ENCODE measurements around the gene NPAS2.

NPAS2 gene

DNA sequence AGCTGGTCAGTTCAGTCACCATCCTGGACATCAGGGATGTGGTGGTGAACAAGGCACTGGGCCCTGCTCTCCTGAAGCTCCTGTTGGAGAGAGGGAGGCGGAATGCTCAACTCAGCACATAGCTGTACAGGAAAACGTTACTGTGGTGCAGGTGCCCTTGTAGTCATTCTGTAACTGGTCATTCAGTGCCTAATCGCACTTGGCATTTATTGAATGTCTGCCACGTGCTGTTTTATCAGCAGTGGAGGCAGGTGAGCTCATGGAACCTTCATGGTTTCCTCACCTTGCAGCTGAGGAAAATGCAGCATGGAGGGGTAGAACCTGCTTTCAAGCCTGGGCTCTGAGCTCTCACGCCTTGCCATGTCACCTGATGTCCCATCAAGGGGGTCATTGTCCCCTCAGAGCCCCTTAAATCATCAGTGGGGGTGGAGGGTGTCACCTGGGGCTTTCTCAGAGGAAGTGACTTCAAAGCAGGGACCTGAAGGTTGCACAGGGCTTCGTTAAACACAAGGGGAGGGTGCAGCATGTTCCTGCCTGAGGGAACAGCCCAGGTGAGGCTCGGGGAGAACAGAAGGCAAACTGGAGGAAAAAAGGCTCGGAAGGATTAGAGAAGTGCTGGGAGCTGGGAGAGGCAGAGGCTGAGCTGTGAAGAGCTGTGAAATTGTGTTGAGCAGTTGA lies 126.1 kb downstream of the NPAS2 start:
- DNase-seq = no peak

DNA sequence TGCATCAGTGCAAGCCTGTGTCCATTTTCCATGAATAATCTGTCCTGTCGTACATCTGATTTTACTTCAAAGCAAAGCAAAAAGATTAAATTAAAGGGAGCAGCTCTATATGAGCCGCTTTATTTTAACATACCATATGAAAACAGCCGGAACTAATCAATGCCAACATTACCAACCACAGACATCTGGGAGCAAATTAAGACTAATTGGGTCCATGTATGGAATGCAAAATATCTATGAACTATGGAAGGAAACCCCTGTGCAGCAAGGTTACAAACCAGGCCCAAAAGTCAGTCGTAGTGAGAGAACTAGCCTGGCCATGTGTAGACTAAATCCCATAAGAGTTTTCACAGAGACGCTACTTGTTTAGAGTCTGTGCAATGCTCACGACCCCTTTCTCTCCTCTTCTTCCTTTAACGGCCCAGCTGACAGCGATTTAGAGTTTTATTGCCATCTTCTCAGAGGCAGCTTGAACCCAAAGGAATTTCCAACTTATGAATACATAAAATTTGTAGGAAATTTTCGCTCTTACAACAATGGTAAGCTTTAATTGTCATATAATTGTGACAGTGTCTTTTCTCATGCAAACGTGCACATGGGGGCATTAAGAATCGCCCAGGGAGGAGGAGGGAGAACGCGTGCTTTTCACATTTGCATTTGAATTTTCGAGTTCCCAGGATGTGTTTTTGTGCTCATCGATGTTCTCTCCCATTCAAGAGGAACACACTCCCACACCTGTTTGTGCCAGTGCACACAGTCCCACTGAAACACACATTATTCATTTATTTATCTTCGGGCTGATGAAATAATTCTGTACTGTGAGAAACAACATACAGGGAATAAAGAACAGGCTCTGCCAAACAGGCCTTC lies 129.2 kb downstream of the NPAS2 start:
- no peak for DNase-seq

DNA sequence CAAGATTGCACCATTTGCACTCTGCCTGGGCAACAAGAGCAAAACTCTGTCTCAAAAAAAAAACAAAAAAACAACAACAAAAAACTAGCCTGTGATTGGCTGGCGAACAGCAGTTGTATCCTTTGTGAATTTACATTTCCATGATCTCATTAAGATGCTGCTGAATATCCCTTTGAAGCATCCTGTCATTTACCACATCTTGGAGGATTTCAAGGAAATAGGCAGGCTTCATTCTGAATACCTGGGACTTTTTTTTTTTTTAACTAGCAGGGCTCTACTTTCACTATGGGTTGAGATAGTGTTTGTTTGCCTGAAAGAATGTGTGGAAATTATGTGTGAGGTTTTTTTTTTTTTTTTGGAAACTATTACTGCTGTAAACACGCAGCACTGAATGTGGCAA lies 132.6 kb downstream of the NPAS2 start:
- DNase-seq = no peak

DNA sequence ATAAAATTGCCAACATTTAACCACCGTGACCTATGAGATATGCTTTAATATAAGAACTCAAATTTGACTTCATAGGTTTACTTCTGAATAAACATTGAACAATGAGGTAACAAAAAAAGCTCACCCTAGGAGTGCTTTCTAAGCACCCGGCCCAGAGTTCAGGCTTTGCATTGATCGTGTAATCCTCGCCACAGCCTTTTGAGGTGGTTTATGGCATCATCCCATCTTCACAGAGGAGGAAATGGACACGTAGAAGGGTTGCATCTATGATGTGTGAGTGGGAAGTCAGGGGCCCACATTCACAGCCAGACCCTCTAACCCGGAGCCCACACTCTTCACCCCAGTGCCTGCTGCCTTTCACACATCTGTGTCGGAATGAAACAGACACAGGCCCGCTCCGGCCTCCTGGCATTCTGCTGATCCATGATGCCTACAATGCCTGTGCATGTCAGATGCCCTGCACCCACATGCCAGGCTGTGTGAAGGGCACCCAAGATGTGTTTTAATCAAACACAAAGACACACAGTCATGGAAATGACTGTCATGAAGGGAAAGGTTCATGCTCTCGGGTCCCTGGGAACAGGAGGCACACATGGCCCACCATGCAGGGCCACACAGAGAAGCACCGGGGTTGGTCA lies 133.6 kb downstream of the NPAS2 start:
- DNase-seq = no peak

DNA sequence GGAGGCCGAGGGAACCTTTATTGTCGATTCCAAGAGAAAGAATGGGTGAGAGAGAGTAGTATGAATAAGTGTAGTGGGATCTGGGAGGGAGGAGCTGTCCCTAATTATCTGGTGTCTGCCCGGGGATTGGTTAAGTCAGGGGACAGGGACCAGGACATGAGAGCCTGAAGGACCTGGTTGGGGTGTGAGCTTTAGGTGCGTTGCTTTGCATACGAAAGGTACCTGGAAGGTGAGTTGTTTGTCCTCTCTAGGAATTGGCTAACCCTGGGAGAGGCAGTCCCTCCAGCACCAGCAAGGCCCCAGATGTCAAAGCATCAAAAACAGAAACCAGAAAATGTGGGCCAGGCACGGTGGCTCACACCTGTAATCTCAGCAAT lies 134.1 kb downstream of the NPAS2 start:
- no peak for DNase-seq

DNA sequence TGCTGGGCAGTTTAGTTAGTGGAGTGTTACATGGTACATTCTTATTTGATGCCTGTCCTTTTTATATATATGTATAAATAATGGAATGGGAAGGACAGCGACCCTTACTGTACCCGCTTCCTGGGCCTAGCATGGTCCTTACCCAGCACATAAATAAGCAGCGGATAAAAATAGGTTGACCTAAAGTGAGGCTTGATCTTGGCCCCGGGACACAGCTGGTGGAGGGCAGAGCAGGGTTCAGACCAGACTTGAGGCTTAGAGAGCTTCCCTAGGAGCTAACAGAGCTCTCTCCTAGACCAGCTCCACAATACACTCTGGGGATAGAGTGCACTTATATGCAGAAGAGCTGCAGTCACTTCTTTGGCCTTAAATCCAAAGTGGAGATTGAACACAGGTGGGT lies 135.3 kb downstream of the NPAS2 start:
- no peak for DNase-seq

DNA sequence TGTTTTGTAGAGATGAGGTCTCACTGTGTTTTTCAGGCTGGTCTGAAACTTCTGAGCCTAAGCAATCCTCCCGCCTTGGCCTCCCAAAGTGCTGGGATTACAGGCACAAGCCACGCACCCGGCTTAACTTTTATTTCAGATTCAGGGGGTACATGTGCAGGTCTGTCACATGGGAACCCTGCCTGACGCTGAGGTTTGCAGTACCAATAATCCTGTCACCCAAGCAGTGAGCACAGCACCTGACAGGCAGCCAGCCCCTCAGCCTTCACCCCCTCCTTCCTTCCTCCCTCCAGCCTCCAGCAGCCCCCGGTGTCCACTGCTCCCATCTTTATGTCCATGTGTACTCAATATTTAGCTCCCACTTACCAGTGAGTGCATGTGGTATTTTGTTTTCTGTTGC lies 136.1 kb downstream of the NPAS2 start:
- no peak for DNase-seq

DNA sequence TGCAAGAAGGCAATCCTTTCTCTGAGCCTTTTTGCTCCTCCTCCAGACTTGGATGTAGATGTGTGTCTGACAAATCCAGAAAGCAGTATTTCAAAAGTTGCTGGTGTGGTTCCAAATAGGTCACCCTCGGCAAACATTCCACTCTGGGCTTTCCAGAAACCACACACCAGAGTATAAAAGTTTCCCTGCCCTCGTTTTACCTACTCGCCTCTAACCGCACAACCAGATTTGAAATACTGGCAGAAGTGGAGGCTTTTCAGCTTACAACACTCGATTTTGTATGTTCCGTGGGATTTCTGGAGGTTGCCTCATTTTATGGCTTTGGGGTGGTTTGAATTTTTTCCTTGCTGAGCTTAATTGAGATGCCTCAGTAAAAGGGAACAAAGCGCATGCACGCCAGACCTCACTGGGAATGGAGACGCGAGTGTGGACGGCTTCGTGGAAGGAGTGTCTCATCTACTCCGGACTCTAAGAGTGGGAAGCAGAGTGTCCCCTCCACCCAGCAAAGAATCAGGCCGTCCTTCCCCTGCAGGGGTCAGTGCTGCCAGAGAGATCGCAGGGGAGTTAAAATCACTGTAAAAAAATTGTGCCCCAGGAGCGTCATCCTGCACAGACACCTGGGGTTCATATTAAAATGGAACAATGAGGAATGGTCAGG lies 138.2 kb downstream of the NPAS2 start:
- no peak for DNase-seq

DNA sequence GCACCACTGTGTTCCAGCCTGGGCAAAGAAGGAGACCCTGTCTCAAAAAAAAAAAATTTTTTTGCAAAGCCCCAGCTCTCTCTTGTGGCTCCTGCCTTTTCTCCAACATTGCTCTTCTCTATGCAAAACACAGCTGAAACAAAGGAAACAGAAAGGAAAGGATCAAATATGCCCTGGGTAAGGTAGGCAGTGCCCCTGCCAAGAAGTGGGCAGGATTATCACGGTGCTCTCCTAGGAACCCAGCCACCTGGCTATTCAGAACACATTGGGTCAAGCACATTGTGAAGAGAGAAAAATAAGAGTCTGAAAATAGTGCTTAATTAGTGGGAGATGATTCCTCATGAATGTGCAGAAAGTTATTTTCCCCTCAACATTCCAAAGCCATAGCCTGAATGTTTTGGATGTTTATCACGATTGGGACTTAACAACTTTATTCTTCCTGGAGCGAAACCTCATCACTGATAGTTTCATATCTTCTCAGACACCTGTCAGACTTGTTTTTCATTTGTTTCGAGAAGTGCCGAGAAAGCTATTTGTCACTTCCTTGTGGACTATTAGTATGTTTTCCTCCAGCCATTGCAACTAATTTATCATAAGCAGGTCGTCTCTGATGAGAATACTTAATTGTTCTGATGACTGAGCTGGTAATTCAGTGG lies 139.4 kb downstream of the NPAS2 start:
- no peak for DNase-seq

DNA sequence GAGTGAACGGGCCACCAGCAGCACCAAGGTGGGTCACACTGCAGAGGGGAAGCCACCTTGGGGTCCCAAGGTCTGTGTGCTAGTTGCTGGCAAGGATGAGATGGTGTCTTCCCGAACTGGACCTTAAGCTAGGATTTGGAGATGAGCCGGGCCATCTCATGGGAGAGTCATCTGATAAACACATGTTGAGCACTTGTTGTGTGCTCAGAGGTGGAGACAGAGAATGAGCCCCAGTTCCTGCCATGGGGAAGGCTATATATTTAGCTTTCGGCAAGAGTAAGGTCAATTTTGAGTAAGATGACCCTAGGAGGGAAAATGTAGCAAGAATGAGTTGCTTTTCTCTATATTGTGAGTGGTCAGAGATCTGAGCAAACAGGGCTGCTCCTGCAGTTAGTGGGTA lies 140.7 kb downstream of the NPAS2 start:
- no peak for DNase-seq

DNA sequence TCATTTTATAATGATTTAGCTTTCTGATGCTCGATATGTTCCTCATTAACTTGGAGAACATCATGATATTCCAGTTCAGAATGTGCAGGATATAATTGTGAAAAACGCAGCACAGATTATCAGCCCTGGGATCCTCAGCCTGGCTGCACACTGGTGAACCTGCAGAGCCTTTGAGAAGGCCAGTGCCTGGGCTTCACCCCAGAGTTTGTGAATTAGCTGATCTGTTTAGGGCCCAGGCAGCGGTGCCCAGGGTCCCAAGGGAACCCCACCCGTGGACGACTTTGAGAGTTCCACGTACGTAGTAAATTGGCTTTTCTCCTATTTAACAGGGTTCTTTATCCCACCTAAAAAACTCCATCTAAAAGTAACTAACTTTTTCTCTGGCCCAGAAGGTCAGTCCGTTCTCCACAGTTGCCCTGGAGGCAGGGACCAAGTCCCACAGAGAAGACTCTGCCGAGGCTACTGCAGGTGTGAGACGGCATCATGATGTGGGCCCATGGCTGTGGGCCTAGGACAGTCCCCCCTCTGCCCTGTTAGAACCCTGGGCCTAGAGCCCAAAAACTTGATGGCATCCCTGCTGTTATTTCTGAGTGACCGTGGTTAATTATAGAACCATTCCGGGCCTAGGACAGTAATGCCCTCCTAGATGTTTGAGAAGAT lies 142.6 kb downstream of the NPAS2 start:
- DNase-seq = no peak

DNA sequence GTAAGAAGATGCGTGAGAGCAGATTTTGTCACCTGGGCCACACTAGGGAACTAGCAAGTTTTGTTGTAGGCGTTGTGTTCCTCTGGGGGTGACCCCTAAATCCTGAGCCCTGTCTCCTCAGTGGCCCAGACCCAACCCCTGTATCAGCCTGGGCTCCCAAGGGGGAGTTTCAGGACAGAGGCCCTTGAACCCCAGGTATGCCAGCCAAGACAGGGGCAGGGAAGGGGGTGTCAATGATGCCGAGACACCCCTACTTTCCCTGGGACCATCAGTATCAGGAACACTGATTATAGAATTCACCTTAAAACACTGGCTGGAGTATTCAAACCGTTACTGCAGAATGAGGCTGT lies 143.1 kb downstream of the NPAS2 start:
- no peak for DNase-seq

DNA sequence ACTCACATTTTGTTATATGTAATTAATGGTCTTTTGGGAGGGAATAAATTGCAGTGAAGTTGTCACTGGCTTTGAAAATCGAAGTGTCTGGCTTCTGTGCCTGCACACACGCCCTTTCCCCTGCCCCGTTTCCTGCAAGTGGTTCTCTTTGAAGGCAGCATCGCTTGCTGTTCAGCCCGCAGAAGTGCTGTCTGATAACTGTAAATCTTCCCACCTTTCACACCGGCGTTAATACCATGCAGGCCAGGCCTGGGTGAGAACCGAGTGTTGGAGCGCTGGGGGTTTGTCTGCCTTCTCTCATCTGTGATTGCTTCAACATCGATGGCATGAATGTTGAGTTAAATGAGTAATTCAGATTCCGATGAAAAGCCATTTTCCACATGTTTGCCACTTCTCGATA lies 144.3 kb downstream of the NPAS2 start:
- DNase-seq = no peak

DNA sequence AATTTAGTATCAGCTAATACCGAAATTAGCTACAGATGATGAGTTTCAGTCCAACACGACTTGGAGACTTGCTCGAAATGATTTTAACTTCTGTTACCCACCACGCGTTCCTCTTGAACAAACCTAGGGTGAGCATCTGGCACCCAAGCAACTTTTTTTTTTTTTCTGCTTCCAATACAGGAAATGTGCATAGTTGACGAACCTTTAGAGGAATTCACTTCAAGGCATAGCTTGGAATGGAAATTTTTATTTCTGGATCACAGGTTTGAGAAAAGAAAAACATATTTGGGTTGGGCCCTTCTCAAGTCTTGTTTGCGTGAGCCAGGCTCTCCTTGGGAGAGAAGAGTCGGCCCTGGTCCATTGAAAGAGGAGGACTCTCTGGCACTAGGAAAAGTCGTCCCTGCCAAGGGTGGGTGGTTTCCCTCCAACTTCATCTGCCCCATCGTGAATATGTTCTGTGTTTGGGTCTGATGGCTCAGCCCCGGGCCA lies 144.8 kb downstream of the NPAS2 start:
- DNase-seq = no peak

DNA sequence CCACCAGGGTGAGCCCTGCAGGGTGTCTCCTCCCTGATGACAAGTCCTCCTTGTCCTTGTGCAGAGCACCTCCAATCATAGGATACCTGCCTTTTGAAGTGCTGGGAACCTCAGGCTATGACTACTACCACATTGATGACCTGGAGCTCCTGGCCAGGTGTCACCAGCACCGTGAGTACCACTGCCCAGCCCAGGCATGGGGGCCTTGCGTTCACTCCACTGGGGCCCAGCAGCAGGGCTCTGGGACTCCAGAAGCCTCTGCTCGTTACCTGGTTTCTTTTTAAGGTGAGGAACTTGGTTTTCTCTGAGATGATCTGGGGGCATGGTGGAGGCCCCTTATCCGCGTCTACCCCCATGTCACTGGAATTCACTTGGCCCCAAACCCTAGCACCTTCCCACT lies 145.7 kb downstream of the NPAS2 start:
- DNase-seq = no peak

DNA sequence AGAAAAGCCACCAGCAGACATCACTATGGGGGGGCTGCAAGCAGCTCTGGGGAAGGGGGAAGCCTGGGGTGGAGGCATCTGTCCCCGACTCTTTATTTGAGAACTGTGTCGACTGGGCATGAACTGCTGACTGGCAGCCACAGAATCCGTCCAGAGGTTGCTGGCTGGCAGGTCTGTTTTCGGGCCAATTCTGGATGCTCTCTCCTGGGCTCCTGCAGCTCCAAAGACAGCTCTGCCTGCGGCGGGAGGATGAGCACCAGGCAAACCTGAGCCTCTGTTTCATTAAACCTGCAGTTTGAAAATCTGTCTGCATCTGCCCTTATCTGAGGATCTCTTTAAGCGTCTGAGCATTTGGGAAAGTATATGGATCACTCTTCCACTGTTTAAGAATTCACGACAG lies 147.8 kb downstream of the NPAS2 start:
- no peak for DNase-seq

DNA sequence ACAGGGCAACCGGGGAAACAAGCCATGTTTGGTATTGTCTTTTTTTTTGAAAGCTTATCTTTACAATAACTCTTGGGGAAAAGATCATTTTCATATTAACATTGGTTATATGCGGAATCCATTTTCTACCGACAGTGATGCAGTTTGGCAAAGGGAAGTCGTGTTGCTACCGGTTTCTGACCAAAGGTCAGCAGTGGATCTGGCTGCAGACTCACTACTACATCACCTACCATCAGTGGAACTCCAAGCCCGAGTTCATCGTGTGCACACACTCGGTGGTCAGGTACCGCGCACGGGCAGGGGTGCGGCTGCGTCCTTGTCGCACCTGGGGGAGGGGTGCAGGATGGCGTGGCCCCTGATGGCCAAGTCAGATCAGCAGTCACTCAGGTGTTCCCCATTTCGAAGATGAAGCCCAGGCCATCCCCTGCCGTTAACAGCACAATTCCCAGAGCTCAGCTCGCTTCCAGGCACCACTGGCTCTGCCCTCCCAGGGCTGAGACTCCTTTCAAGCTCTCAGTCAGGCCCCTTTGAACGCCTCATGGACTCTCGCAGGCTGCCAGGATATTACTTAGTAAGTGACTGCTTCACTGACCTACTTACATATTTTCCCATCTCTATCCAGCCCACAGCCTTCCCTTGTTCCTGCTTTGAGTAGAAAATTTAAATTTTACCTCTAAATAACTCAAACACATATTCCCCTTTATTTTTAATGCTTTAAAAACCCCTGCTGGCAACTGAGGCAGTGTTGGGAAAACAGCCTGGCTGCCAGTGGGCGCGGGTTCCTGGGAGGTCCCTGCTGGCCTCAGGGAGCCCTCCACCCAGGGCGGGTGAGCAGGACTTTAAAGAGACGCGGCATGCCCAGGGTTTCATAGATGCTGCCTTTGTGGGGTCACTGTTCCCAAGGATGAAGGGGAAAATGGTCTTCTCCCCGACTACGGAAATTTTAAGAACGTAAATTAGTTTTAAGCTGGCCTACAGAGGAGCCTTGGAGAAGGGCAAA lies 148.5 kb downstream of the NPAS2 start:
- no peak for DNase-seq

DNA sequence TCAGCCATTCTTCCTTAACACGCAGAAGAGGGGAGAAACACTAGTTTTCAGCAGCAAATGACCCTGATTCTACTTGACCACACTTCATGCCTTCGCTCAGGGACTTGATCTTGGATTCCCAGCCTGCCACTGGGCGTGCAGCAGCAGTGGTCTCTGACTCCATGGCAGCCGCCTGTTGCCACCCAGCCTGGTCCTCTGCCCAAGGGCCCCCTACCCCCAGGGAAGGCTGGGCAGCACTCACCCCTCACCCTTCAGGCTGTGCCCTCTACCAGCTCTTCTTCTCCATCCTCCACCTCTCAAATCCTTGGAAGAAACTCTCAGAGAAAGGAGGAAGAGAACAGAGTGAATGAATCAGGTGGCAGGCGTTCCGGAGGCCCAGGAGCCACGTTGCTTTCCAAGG lies 150.1 kb downstream of the NPAS2 start:
- DNase-seq = no peak

DNA sequence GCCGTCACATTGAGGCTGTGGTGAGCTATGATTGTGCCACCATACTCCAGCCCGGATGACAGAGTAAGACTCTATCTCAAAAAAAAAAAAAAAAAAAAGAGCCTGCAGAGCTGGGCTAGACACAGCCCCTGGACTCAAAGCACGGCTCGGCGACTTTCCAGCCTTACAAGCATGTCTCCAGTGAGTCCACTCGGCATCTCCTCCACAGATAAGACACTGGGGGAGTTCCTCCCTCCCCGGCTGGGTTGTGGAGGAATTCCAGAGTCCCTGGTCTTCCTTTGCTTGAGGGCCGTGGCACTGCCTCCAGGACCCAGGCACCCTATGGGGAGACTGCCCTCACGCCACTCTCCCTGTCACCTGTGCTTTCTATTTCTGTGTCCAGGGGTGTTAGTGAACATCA lies 151.3 kb downstream of the NPAS2 start:
- no peak for DNase-seq

DNA sequence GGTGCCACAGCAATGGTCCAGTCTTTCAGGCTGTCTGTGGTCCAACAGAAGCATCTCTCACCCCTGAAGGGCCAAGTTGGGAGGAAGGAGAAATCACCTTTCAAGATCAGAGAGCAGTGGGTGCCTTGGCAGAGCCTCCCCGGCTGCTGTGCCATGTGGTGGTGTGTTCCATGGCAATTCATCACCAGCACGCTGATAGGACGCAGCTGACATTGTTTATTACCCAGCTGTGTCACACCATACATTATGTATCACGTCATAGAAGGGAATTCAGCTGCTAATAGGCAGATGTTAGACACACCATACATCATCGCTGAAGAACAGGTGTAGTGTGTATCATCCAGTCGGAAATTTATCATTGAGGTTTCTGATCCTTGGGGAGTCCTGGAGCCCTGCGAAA lies 152.5 kb downstream of the NPAS2 start:
- no peak for DNase-seq

All from NCI-H1436 treated with DMSO at 0.1 percent for 48 hours (cell line).